Mucosa of rectum (tissue), 2 donors: ENCODE measurements around the gene ATXN2.

ENCODE experiments used
- H3K27ac ChIP-seq, 2 donors: one replicate each; pipeline ENCODE4 v1.7.0; 2013; ENCODE audit warnings: inconsistent platforms in 2 of 2, low read depth in 2 of 2, low read length in 2 of 2
- H3K27me3 ChIP-seq, 2 donors: one replicate each; pipeline ENCODE4 v1.7.0; 2013; ENCODE audit warnings: low read length in 2 of 2; ENCODE audit not compliant: control insufficient read depth in 2 of 2, insufficient read depth in 2 of 2
- H3K36me3 ChIP-seq, 2 donors: one replicate each; pipeline ENCODE4 v1.7.0; 2013; ENCODE audit warnings: low read length in 2 of 2; ENCODE audit not compliant: control insufficient read depth in 2 of 2, insufficient read depth in 2 of 2
- H3K4me1 ChIP-seq, 2 donors: one replicate each; pipeline ENCODE4 v1.7.0; 2013; ENCODE audit warnings: low read length in 2 of 2, mild to moderate bottlenecking in 1 of 2; ENCODE audit not compliant: control insufficient read depth in 2 of 2, insufficient read depth in 2 of 2
- H3K4me3 ChIP-seq, 2 donors: one replicate each; pipeline ENCODE4 v1.7.0; 2013; ENCODE audit warnings: low read length in 2 of 2
- H3K9ac ChIP-seq, 2 donors: one replicate each; pipeline ENCODE4 v1.7.0; 2013; ENCODE audit warnings: low read length in 2 of 2, low read depth in 1 of 2, mild to moderate bottlenecking in 1 of 2
- H3K9me3 ChIP-seq, 2 donors: one replicate each; pipeline ENCODE4 v1.7.0; 2013; ENCODE audit warnings: low read length in 2 of 2; ENCODE audit not compliant: control insufficient read depth in 2 of 2
- donor health status: healthy.
- donor health status: Normal muscosa, but diverticular disease.

Gene ATXN2

DNA sequence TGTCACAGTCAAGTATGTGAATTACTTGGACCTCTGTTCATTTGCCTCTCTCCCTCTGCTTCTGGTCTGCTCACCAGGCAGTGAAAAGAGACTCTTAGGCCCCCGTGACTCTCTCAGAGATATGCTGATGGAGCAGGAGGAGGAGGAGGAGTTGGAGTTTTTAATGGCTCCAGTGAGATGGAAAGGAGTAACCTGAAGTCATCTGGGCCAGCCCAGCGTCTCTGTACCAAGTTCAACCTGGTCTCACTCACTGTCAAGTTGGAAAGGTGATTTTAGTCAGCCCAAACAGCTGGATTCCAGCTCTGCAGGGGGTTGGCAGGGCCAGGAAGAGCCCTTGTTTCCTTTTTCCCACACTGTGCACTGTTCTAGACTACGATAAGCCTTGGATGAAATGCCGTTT, 144.8 kb downstream of the ATXN2 start:
- Histone ChIP-seq H3K27me3 (no peaks in the 10 kb centered on the region), H3K4me3 (no peak overlapping the region), H3K9me3 (no peaks in the 10 kb centered on the region), H3K27ac (no peak overlapping the region), H3K4me1 (peaks cover 0 to 3% of the 10 kb centered on the region in 2 donors), H3K9ac (no peak overlapping the region), H3K36me3 (peaks cover 60 to 75% of the 10 kb centered on the region in 2 donors)

DNA sequence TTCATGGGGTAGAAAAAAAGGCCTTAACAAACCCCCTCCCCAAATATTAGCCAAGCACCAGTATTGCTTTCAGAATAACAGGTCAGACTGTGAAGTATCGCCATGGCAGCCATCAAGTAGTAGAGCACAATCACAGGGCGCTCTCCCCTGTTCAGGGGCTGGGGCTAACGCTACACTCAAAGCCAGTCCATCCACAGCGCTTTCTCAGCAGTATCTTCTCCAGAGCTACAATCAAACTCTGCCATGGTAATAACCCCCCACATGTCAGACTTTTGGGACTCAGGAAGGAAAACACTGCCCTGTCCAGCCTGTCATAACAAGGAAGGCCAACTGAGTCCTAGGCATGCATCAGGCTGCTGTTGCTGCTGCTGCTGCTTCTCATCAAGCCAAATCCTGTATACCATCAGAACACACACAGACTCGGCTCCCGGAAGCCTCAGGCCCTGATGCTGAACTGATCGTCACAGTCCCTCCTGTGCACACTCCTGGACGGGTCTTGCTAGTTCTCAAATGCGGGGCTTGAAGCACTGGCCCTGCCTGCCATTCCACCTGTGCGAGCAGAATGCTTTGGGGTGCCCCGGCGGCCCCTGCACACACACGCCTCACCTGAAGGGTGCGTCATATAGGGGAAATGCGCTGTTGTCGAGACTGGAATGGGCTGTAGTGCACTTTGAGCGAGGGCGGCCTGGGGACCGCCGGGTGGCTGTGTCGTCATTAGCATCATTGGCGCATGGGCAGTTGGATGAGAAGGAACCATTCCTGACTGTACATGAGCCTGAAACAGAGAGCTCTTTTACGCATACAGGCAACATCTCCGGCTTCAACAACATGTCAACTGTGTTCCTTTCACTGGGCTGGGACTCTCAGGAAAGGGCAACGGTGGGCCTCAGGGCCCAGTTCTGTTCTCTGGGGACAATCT, 145.8 kb downstream of the ATXN2 start:
- no peak overlapping the region for H3K27ac ChIP-seq
- peaks cover 64 to 77% of the 10 kb centered on the region in 2 donors for H3K36me3 ChIP-seq
- H3K27me3 ChIP-seq: no peaks in the 10 kb centered on the region
- no peak overlapping the region for H3K4me3 ChIP-seq
- H3K9ac ChIP-seq: no peak overlapping the region
- no peaks in the 10 kb centered on the region for H3K9me3 ChIP-seq
- H3K4me1 ChIP-seq: peaks cover 2 to 5% of the 10 kb centered on the region in 2 donors

DNA sequence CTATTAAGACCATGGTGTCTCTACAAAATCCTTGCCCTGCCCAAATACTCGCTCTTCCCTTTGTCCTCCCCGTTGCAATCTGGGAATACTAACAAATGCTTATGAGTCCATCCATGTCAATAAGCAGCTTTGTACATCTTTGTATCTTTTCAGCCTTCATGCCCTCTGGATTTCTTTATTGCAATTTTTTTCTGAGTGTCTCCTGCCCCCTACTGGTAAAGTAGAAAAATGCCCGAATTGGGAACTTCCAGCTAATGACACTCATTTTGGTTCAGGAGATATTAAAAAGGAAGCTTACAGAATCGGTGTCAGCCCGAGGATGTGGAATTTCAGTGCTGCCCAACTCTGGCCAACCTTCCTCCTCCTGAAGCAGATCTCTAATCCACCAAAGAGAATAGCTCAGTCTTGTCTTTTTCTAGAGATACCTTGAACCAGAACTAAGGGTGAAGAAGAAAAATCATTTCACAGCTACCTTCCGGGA, 147.4 kb downstream of the ATXN2 start:
- Histone ChIP-seq H3K4me3 (no peak overlapping the region), H3K36me3 (peaks cover 73 to 81% of the 10 kb centered on the region in 2 donors), H3K27ac (no peak overlapping the region), H3K27me3 (no peaks in the 10 kb centered on the region), H3K9me3 (no peaks in the 10 kb centered on the region), H3K4me1 (peaks cover 9 to 14% of the 10 kb centered on the region in 2 donors), H3K9ac (no peak overlapping the region)

DNA sequence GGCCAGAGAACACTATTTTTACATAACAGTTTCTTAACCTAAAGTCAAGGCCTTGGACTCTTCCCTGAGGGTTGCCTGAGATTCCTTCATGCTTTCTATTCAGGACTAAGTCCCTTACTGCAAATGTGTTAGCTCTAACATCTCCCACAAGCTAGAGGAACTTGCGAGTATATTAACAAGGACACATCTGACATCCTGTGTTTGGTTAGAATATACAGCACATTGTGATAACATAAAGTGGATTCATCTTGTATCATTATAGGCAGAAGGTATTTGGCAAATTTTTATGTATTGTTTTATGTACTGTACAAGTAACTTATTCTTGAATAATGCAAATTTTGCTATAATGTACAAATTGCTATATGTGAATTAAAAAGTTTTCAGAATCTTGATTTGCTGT, 147.9 kb downstream of the ATXN2 start:
- Histone ChIP-seq H3K36me3 (peaks cover 74 to 79% of the 10 kb centered on the region in 2 donors), H3K27me3 (no peaks in the 10 kb centered on the region), H3K4me1 (peaks cover 13 to 19% of the 10 kb centered on the region in 2 donors), H3K4me3 (no peak overlapping the region), H3K27ac (no peak overlapping the region), H3K9ac (no peak overlapping the region), H3K9me3 (no peaks in the 10 kb centered on the region)

DNA sequence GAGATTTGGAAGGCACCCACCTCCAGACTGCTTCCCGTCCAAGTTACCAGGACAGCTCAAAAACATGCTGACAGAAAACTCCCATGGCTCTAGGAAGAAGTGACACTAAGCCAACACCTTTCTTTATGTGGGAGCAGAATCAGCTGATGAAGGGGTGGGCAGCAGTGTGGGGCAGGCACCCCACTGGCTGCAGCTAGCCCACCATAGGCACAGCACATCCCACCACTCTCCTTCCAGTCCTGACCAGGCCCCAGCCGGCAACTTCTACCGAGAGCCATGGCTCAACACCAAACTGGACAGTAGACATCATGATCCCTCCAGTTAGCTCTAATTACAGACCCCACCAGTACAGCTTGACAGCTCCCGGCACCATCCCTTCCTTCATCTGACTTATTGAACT, 148.4 kb downstream of the ATXN2 start:
- Histone ChIP-seq H3K27ac (no peak overlapping the region), H3K9ac (no peak overlapping the region), H3K4me3 (no peak overlapping the region), H3K9me3 (no peaks in the 10 kb centered on the region), H3K4me1 (peaks cover 19 to 24% of the 10 kb centered on the region in 2 donors), H3K36me3 (peaks cover 70 to 73% of the 10 kb centered on the region in 2 donors), H3K27me3 (no peaks in the 10 kb centered on the region)

DNA sequence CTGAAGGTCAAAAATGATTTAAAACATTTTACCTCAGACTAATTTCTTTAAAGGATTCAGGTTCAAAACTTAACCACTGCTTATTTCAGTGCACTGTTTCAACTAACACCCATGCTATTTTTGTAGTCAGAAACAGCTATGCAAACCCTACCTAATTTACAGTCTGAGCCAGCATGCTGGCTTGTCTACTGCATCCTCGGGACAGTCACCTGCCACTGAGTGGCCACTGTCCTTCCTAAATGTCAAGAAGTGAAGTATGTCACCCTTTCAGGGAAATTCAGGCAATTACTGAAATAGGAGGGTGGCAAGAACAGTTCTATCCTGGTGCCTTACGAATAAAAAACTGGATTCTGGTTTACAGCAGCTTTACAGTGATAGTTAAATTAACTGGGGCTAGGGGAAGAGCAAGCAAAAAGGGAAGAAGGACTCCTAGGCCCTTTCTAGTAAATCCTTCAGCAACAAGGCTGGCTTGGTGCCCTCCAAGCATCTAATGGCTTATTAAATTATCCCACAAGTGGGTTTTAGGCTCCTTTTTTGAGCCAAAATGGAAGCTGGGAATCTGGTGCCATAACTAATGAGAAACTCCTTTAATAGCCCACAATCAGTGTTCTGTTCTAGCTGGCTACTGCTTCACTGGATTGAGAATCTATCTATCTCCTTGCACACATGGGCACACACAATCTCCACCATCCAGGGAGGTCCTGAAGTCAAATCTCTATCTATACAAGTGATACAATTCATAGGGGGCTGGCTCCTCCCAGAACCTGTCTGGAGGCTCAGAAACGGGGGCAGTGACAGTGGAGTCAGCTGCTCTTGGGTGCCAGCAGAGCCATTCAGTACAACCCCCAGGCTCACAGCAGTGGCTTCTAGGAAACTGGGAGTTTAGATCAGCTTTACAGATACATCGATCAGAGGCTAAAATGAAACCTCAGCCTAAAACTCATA, 150.0 kb downstream of the ATXN2 start:
- Histone ChIP-seq H3K36me3 (peaks cover 58 to 59% of the 10 kb centered on the region in 2 donors), H3K9me3 (no peaks in the 10 kb centered on the region), H3K27me3 (no peaks in the 10 kb centered on the region), H3K4me1 (peaks cover 34 to 39% of the 10 kb centered on the region in 2 donors), H3K9ac (no peak overlapping the region), H3K27ac (peak overlapping the region in 1 of 2 donors; percentile 10), H3K4me3 (no peak overlapping the region)

DNA sequence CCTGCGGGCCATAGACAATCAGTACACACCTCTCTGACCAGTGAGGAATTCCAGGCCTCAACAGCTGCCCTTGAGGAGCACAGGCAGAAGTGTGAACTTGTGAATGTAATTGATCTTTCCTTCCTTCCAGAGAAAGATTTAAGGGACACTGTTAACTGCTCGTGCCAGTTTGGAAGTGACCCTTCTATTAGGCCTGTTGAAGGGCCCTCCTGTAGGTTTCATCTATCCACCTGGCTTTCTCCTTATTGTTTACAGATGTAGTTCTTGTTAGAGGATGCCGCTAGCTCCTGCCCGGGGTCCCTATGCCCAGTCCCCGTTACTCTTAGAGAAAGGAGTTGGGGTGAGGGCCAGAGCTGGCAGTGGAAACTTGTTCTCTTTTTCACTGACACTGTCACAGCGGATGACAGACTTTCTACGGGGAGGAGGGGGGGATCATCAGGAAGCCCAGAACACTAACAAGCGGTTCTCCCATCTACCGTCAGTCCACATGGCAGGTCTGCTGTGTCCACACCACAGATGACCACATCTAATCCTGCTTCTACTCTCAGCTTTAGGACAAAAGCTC, 150.8 kb downstream of the ATXN2 start:
- Histone ChIP-seq H3K4me1 (peaks cover 38 to 41% of the 10 kb centered on the region in 2 donors), H3K27me3 (no peaks in the 10 kb centered on the region), H3K4me3 (no peak overlapping the region), H3K9ac (no peak overlapping the region), H3K27ac (no peak overlapping the region), H3K36me3 (peaks cover 50 to 52% of the 10 kb centered on the region in 2 donors), H3K9me3 (no peaks in the 10 kb centered on the region)

DNA sequence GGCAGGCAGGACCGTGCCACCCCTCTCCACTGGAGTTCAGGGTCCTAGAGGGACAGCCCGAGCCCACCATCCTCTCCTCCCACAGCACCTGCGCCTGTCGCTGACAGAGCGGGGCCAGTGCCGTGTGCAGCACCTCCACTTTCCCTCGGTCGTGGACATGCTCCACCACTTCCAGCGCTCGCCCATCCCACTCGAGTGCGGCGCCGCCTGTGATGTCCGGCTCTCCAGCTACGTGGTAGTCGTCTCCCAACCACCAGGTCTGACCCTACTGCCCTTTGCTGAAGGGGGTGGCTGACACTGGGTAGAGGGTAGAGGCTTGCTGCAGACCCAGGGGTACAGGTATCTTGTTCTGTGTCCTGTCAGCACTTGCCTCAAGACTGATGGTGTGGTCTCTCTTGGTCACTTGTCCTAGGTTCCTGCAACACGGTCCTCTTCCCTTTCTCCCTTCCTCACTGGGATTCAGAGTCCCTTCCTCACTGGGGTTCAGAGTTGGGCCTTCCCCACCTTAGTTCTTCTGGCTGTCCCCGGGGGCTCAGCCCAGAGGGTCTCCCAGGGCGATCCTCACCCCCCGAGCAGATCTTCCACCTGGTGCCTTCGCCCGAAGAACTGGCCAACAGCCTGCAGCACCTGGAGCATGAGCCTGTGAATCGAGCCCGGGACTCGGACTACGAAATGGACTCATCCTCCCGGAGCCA, 151.4 kb downstream of the ATXN2 start:
- Histone ChIP-seq H3K36me3 (peaks cover 45 to 46% of the 10 kb centered on the region in 2 donors), H3K4me1 (peaks cover 44 to 48% of the 10 kb centered on the region in 2 donors), H3K9ac (no peak overlapping the region)

More for the DNA sequence above, 151.4 kb downstream of the ATXN2 start:
- H3K4me3 ChIP-seq: no peak overlapping the region
- no peaks in the 10 kb centered on the region for H3K27me3 ChIP-seq
- no peak overlapping the region for H3K27ac ChIP-seq
- no peaks in the 10 kb centered on the region for H3K9me3 ChIP-seq
